Measurements from ENCODE around the gene SPTBN1. TPM values are rescaled to one million over a fixed set of nuclear protein-coding genes. Genes with fewer than 3 reads are reported as not detected.
A peak's percentile ranks its signal among the peaks of the same experiment; 100 is the strongest.
"Not testable (repeated sequence)": the region's sequence is repeated elsewhere in the genome, so short reads cannot be mapped to it uniquely, and the experiment has no call there.

SPTBN1 gene
- total RNA-seq, 1 donor, result 200 TPM

GRCh38 chr2:54480025-54480424, 23.9 kb downstream of the SPTBN1 start:
- no peak overlapping the region for H3K4me3 ChIP-seq (ENCODE audit: low read depth, low read length)
- no peak for DNase-seq (ENCODE audit: low read depth)
- TF ChIP-seq CTCF (IDR thresholded peaks at IDR 0.05; ENCODE audit: insufficient read depth, low read depth, low read length), result no peak

GRCh38 chr2:54481686-54482085, 25.6 kb downstream of the SPTBN1 start:
- H3K4me3 ChIP-seq (ENCODE audit: low read depth, low read length), result no peak overlapping the region
- TF ChIP-seq CTCF (IDR thresholded peaks at IDR 0.05; ENCODE audit: insufficient read depth, low read depth, low read length), result no peak
- DNase-seq (ENCODE audit: low read depth), result no peak

- TF ChIP-seq CTCF (IDR thresholded peaks at IDR 0.05; ENCODE audit: insufficient read depth, low read depth, low read length), result no peak
- no peak overlapping the region for H3K4me3 ChIP-seq (ENCODE audit: low read depth, low read length)
- peak; percentile 81 for DNase-seq (ENCODE audit: low read depth)
These were observed 26.6 kb downstream of the SPTBN1 start for GRCh38 chr2:54482715-54483114.

- DNase-seq (ENCODE audit: low read depth), result peak; percentile 62
- TF ChIP-seq CTCF (IDR thresholded peaks at IDR 0.05; ENCODE audit: insufficient read depth, low read depth, low read length), result no peak
- no peak overlapping the region for H3K4me3 ChIP-seq (ENCODE audit: low read depth, low read length)
These were observed 27.3 kb downstream of the SPTBN1 start for GRCh38 chr2:54483426-54483825.

- DNase-seq (ENCODE audit: low read depth), result not testable (repeated sequence)
These were observed 29.6 kb downstream of the SPTBN1 start for GRCh38 chr2:54485756-54486155.

GRCh38 chr2:54486766-54487165, 30.6 kb downstream of the SPTBN1 start:
- no peak overlapping the region for H3K4me3 ChIP-seq (ENCODE audit: low read depth, low read length)
- no peak for TF ChIP-seq CTCF (IDR thresholded peaks at IDR 0.05; ENCODE audit: insufficient read depth, low read depth, low read length)
- DNase-seq (ENCODE audit: low read depth), result no peak

More at GRCh38 chr2:54485756-54486155, 29.6 kb downstream of the SPTBN1 start:
- H3K4me3 ChIP-seq (ENCODE audit: low read depth, low read length), result not testable (repeated sequence)

- DNase-seq (ENCODE audit: low read depth), result no peak
- no peak overlapping the region for H3K4me3 ChIP-seq (ENCODE audit: low read depth, low read length)
- TF ChIP-seq CTCF (IDR thresholded peaks at IDR 0.05; ENCODE audit: insufficient read depth, low read depth, low read length), result no peak
These were observed 34.7 kb downstream of the SPTBN1 start for GRCh38 chr2:54490863-54491262.
